Measurements from ENCODE around the gene INO80.

INO80 gene

GRCh38 chr15:40960925-40961324 lies 155.2 kb downstream of the INO80 start:
- no peak for DNase-seq (ENCODE audit: low spot score)
- Histone ChIP-seq H3K4me3 (no peak overlapping the region), H3K27ac (no peak overlapping the region)
- no peak for TF ChIP-seq CTCF (IDR thresholded peaks at IDR 0.05)

- no peak overlapping the region for H3K27ac ChIP-seq
- H3K4me3 ChIP-seq, result no peak overlapping the region
- TF ChIP-seq CTCF (IDR thresholded peaks at IDR 0.05), result no peak
- DNase-seq (ENCODE audit: low spot score), result no peak
Observed at GRCh38 chr15:40960151-40960885, 155.8 kb downstream of the INO80 start.

- DNase-seq (ENCODE audit: low spot score), result no peak
Observed at GRCh38 chr15:40959331-40960141, 156.5 kb downstream of the INO80 start.

GRCh38 chr15:40958723-40959122 lies 157.4 kb downstream of the INO80 start:
- DNase-seq (ENCODE audit: low spot score), result no peak
- Histone ChIP-seq H3K27ac (peak overlapping the region; percentile 48 to 50), H3K4me3 (no peak overlapping the region)
- no peak for TF ChIP-seq CTCF (IDR thresholded peaks at IDR 0.05)

More at GRCh38 chr15:40959331-40960141, 156.5 kb downstream of the INO80 start:
- no peak for TF ChIP-seq CTCF (IDR thresholded peaks at IDR 0.05)
- Histone ChIP-seq H3K4me3 (no peak overlapping the region), H3K27ac (no peak overlapping the region)

- Histone ChIP-seq H3K27ac (peak overlapping the region; percentile 48 to 50), H3K4me3 (no peak overlapping the region)
- TF ChIP-seq CTCF (IDR thresholded peaks at IDR 0.05), result no peak
- no peak for DNase-seq (ENCODE audit: low spot score)
Observed at GRCh38 chr15:40958146-40958545, 157.9 kb downstream of the INO80 start.

- Histone ChIP-seq H3K27ac (peak overlapping the region; percentile 48 to 50), H3K4me3 (no peak overlapping the region)
- TF ChIP-seq CTCF (IDR thresholded peaks at IDR 0.05), result no peak
- DNase-seq (ENCODE audit: low spot score), result no peak
Observed at GRCh38 chr15:40957581-40958051, 158.5 kb downstream of the INO80 start.
